GM13977 (cell line): ENCODE data around the gene CATSPERE.
"Not testable (repeated sequence)": the region's sequence is repeated elsewhere in the genome, so short reads cannot be mapped to it uniquely, and the experiment has no call there.

Experiments
- DNase-seq: peaks from one replicate; pipeline ENCODE4 v3.0.0; 2012; ENCODE audit warnings: low spot score
- CTCF ChIP-seq: IDR thresholded peaks from 2 replicates; pipeline ENCODE4 v1.5.1; 2012; ENCODE audit warnings: mild to moderate bottlenecking, control low read depth; ENCODE audit not compliant: insufficient read depth; ENCODE audit errors: extremely low read depth, missing control alignments
- in situ Hi-C: fragments of 300-500 bp; cut with MboI; formaldehyde crosslinking; loops from one replicate; pipeline ENCODE4 v1.12.0; 2022; ENCODE audit warnings: low sequenced_read_pairs, low pct_unique_long_range_greater_than_20kb, mixed read lengths, inconsistent platforms; ENCODE audit not compliant: unreplicated experiment

The CATSPERE gene

GRCh38 chr1:244557565-244557964 lies 96.5 kb downstream of the CATSPERE start:
- DNase-seq: no peak
- in situ Hi-C loops: no loop called here
- TF ChIP-seq CTCF: no peak

- TF ChIP-seq CTCF: no peak
- in situ Hi-C loops: no loop called here
- no peak for DNase-seq
Observed at GRCh38 chr1:244559561-244559960, 98.5 kb downstream of the CATSPERE start.

- DNase-seq: not testable (repeated sequence)
Observed at GRCh38 chr1:244562877-244563276, 101.8 kb downstream of the CATSPERE start.

GRCh38 chr1:244573768-244574167 lies 112.7 kb downstream of the CATSPERE start:
- in situ Hi-C loops: no loop called here
- no peak for TF ChIP-seq CTCF
- DNase-seq: no peak

More at GRCh38 chr1:244562877-244563276, 101.8 kb downstream of the CATSPERE start:
- in situ Hi-C loops: not testable (repeated sequence)

- TF ChIP-seq CTCF: no peak
- no peak for DNase-seq
- in situ Hi-C loops: no loop called here
Observed at GRCh38 chr1:244576259-244576892, 115.3 kb downstream of the CATSPERE start.

GRCh38 chr1:244578205-244578604 lies 117.1 kb downstream of the CATSPERE start:
- DNase-seq, in situ Hi-C loops: not testable (repeated sequence)

- DNase-seq: no peak
- in situ Hi-C loops: no loop called here
- TF ChIP-seq CTCF: no peak
Observed at GRCh38 chr1:244583358-244583982, 122.4 kb downstream of the CATSPERE start.
